ENCODE results near the gene SLC25A21. TPM values are rescaled to one million over a fixed set of nuclear protein-coding genes. Genes with fewer than 3 reads are reported as not detected.

Gene SLC25A21
- total RNA-seq, 2 experiments from 2014 or later: not detected

DNA sequence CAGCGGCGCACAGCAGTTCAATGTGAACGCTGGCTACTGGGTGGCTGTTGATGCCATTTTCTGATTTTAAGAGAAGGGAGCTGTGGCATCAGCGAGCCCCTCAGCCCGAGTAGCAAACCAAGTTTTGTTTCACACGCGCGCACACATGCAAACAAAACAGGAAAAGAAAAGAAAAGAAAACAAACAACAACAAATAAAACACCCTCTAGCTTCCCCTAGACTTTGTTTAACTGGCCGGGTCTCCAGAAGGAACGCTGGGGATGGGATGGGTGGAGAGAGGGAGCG is 510.2 kb downstream of the SLC25A21 start:
- CTCF ChIA-PET: no interaction called here
- H3K27me3 Mint-ChIP-seq: peaks cover 91% of the 10 kb centered on the region
- H3K36me3 Mint-ChIP-seq (ENCODE audit: low read depth): no peaks in the 10 kb centered on the region
- H3K4me3 ChIP-seq (ENCODE audit: low read length): no peak overlapping the region
- ATAC-seq (ENCODE audit: poor library complexity) (no peak), DNase-seq (no peak)
- no peaks in the 10 kb centered on the region for H3K36me3 ChIP-seq (ENCODE audit: insufficient read depth, low read length)
- peaks cover 89 to 100% of the 10 kb centered on the region in 2 experiments for H3K27me3 ChIP-seq (ENCODE audit: control insufficient read depth in 1 of 2, insufficient read depth in 2 of 2, low read length in 2 of 2)
- no peak for TF ChIP-seq CTCF (IDR thresholded peaks at IDR 0.05)
- peak overlapping the region; percentile 42 for H3K4me3 Mint-ChIP-seq
- no peak overlapping the region for H3K27ac Mint-ChIP-seq
- no peak overlapping the region for H3K27ac ChIP-seq (ENCODE audit: low read depth in 1 of 2, low read length in 2 of 2)
- peaks cover 55% of the 10 kb centered on the region for H3K4me1 Mint-ChIP-seq (ENCODE audit: low read depth)
- intact Hi-C loops (cut with DNase I, micrococcal nuclease): no loop called here
- peaks cover 0 to 75% of the 10 kb centered on the region in 2 experiments for H3K9me3 ChIP-seq (ENCODE audit: control insufficient read depth in 1 of 2, insufficient read depth in 1 of 2, low read length in 2 of 2)
- peaks cover 46% of the 10 kb centered on the region for H3K4me1 ChIP-seq (ENCODE audit: insufficient read depth, low read length)
- POLR2A ChIA-PET: no interaction called here
- no peaks in the 10 kb centered on the region for H3K9me3 Mint-ChIP-seq

DNA sequence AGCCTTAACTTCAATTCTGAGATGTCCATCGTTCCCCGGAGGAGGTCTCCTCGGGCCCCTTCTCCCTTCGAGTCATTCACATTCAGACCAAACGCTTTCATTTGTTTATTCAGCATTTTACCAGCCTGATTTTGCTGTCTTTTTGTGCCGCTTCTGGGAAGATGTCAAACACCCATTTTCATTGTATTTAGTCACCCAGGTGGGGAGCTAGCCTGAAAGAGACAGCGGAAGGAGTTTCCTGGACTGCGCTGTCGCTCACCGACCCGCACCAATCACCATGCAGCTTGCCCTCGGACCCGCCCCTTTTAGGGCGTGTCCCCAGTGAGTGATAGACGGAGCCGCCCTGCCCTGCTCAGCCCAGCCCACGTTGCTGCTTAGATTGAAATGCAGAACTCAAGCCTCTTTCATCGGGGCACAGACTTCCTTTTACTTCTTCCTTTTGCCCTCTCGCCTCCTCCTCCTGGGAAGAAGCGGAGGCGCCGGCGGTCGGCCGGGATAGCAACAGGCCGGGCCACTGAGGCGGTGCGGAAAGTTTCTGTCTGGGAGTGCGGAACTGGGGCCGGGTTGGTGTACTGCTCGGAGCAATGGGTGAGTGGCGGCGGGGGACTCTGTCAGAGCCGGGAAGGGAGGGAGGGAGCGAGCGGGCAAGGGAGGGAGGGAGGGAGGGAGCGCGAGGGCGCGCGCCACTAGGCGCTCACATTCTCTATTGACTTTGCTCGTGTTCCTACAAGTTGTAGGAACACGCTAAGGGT is 510.7 kb downstream of the SLC25A21 start, which contains the start of gene PAX9:
Gene PAX9 (plus strand): TSS at position 355 of the 752 bp plus-strand sequence. CDS start 230 bp downstream, at position 585.
- H3K27ac Mint-ChIP-seq: no peak within 1 kb of the TSS
- ChIA-PET CTCF (no interaction called here), POLR2A (no interaction called here)
- no peaks in the 10 kb centered on the region for H3K36me3 Mint-ChIP-seq (ENCODE audit: low read depth)
- Histone ChIP-seq H3K4me1 (ENCODE audit: insufficient read depth, low read length) (peaks cover 51% of the 10 kb centered on the region), H3K4me3 (ENCODE audit: low read length) (peak within 1 kb of the TSS; percentile 1), H3K9me3 (ENCODE audit: control insufficient read depth in 1 of 2, insufficient read depth in 1 of 2, low read length in 2 of 2) (peaks cover 0 to 76% of the 10 kb centered on the region in 2 experiments), H3K36me3 (ENCODE audit: insufficient read depth, low read length) (no peaks in the 10 kb centered on the region), H3K27me3 (ENCODE audit: control insufficient read depth in 1 of 2, insufficient read depth in 2 of 2, low read length in 2 of 2) (peaks cover 93 to 100% of the 10 kb centered on the region in 2 experiments), H3K27ac (ENCODE audit: low read depth in 1 of 2, low read length in 2 of 2) (no peak within 1 kb of the TSS)
- H3K4me3 Mint-ChIP-seq: peak within 1 kb of the TSS; percentile 45
- peaks cover 93% of the 10 kb centered on the region for H3K27me3 Mint-ChIP-seq
- H3K4me1 Mint-ChIP-seq (ENCODE audit: low read depth): peaks cover 60% of the 10 kb centered on the region
- DNase-seq (peak in 4 of 14 experiments; percentile 31 to 48 (median 43)), ATAC-seq (ENCODE audit: poor library complexity) (peak; percentile 41)
- intact Hi-C loops (cut with DNase I, micrococcal nuclease): no loop called here
- H3K9me3 Mint-ChIP-seq: no peaks in the 10 kb centered on the region
- no peak for TF ChIP-seq CTCF (IDR thresholded peaks at IDR 0.05)

GRCh38 chr14:36660736-36661505 is 511.5 kb downstream of the SLC25A21 start:
- peaks cover 0 to 76% of the 10 kb centered on the region in 2 experiments for H3K9me3 ChIP-seq (ENCODE audit: control insufficient read depth in 1 of 2, insufficient read depth in 1 of 2, low read length in 2 of 2)
- no peak for TF ChIP-seq CTCF (IDR thresholded peaks at IDR 0.05)
- CTCF ChIA-PET: no interaction called here
- H3K36me3 ChIP-seq (ENCODE audit: insufficient read depth, low read length): no peaks in the 10 kb centered on the region
- peaks cover 93 to 100% of the 10 kb centered on the region in 2 experiments for H3K27me3 ChIP-seq (ENCODE audit: control insufficient read depth in 1 of 2, insufficient read depth in 2 of 2, low read length in 2 of 2)
- no peak for ATAC-seq (ENCODE audit: poor library complexity)
- H3K27me3 Mint-ChIP-seq: peaks cover 99% of the 10 kb centered on the region
- H3K9me3 Mint-ChIP-seq: no peaks in the 10 kb centered on the region
- peak overlapping the region; percentile 45 for H3K4me3 Mint-ChIP-seq
- intact Hi-C loops (cut with DNase I, micrococcal nuclease): no loop called here
- DNase-seq: no peak
- no peak overlapping the region for H3K27ac ChIP-seq (ENCODE audit: low read depth in 1 of 2, low read length in 2 of 2)
- peaks cover 51% of the 10 kb centered on the region for H3K4me1 ChIP-seq (ENCODE audit: insufficient read depth, low read length)
- POLR2A ChIA-PET: no interaction called here
- H3K4me3 ChIP-seq (ENCODE audit: low read length): no peak overlapping the region
- no peak overlapping the region for H3K27ac Mint-ChIP-seq
- no peaks in the 10 kb centered on the region for H3K36me3 Mint-ChIP-seq (ENCODE audit: low read depth)
- H3K4me1 Mint-ChIP-seq (ENCODE audit: low read depth): peaks cover 67% of the 10 kb centered on the region

All from CD4-positive, alpha-beta T cell (primary cell).